Retinal pigment epithelial cell (primary cell): ENCODE results near the gene FAM240A.

ENCODE experiments used
- DNase-seq: peaks from one replicate; pipeline ENCODE4 v3.0.0-alpha.2; 2010; ENCODE audit warnings: low read depth
- H3K4me3 ChIP-seq: 2 replicates; pipeline ENCODE4 v1.5.1; 2011; ENCODE audit warnings: mild to moderate bottlenecking, low read length, control low read depth, moderate library complexity
- TF ChIP-seq, protein P1 (sequence below): conservative IDR thresholded peaks from 2 replicates; pipeline ENCODE4 v1.5.1; 2011; ENCODE audit warnings: low read depth, low read length, control low read depth, inconsistent platforms

The FAM240A gene

DNA sequence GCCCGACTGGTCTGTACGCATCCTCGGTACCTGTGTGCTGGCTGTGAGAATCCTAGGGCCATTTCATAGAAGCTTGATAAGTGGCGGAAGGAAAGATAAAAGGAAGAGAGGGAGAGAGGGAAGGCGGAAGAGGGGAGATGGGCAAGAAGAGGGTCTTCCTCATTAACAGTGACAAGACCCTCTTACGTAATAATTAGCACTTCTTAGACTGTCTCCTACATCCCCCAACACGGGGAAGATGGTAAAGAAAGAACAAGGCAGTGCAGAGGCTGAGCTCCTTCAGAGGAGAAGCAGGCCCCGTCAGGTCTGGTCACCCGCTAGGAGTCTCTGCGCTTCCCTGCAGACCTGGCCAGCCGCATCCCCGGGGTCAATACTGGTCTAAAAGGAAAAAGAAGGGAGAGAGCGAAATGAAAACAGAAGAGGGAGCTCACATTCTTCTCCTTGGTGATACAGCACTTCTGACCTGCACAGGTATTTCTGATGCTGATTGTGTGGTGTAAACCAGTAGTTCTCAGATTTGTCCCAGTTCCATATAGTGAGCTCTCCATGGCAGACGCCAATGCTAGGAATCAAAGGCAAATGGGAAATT lies 19.0 kb upstream of the FAM240A start:
- no peak for DNase-seq
- H3K4me3 ChIP-seq = no peak overlapping the region
- TF ChIP-seq, protein P1, sequence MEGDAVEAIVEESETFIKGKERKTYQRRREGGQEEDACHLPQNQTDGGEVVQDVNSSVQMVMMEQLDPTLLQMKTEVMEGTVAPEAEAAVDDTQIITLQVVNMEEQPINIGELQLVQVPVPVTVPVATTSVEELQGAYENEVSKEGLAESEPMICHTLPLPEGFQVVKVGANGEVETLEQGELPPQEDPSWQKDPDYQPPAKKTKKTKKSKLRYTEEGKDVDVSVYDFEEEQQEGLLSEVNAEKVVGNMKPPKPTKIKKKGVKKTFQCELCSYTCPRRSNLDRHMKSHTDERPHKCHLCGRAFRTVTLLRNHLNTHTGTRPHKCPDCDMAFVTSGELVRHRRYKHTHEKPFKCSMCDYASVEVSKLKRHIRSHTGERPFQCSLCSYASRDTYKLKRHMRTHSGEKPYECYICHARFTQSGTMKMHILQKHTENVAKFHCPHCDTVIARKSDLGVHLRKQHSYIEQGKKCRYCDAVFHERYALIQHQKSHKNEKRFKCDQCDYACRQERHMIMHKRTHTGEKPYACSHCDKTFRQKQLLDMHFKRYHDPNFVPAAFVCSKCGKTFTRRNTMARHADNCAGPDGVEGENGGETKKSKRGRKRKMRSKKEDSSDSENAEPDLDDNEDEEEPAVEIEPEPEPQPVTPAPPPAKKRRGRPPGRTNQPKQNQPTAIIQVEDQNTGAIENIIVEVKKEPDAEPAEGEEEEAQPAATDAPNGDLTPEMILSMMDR = no peak

DNA sequence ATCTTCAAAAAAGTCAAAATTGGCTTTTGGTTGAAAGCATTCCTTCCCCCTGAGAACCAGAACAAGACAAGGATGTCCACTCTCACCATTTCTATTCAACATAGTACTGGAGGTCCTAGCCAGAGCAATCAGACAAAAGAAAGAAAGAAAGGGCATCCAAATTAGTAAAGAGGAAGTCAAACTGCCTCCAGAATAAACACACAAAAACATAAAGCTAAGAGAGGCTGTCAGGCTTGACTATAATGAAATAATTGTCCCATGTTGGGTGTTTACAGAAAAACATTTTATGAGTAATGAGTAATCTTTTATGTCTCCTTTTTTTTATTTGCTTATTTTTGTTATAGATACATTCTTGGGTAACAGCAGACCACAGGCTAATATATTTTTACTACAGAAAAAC lies 18.3 kb upstream of the FAM240A start:
- no peak overlapping the region for H3K4me3 ChIP-seq
- no peak for DNase-seq
- TF ChIP-seq, protein P1 = no peak

DNA sequence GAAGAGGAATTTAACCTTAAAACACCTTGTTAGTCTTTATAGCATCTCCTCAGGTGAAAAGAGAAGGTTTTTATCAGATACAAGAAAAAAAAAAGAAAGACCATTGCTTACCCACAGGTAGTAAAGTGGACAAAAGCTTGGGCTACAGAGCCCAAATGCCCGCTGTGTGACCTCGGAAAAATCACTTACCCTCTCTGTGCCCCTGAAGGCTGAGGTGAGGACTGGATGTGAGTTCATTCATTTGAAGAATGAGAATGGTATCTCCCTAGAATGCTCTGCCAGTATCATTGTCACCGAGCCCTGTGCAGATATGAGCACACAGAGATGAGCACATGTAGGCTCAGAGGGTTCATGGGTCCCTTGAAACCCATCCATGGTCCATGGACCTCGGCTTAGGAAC lies 17.6 kb upstream of the FAM240A start:
- no peak for DNase-seq
- TF ChIP-seq, protein P1 = no peak
- H3K4me3 ChIP-seq = no peak overlapping the region

DNA sequence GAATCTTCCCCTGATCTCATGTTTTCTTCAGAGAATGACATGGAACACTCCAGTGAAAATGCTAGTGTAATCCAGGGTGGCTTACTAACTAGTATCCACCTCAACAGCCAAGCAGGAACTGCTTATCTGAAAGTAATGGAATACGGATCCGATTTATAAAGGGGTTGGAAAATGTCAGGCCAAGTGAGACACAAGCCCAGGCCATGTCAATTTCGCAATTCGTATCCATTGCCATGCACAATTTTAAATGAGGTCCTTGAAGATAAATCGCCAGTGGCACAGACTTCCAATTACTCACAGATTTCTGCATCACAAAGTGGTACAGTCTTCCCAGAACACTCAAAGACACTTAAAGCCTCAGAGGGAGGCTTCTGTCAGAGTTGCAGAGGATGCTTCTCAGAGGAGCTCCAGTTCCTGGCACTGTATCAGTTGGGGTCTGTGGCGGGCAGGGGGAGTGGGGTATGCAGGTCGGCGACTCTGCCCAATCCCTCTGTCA lies 16.5 kb upstream of the FAM240A start:
- no peak overlapping the region for H3K4me3 ChIP-seq
- TF ChIP-seq, protein P1 = no peak
- no peak for DNase-seq

DNA sequence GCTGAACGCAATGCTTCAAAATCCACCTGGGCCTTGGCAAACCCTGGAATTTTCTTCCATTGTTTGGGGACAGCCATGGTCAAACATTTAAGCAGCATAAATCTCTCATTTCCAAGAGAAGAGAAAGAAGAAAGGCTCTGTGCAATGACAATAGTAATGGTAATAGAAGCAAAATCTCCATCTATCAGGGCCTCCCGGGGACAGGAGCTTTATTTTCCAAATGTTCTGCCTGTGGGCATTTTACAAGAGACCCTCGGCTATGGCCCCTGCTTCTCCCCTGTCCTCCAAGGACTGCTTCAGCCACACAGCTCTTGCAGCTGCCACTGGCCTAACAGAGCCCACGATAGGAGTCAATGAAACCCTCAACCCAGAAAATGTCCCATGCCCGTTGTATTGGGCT lies 12.7 kb upstream of the FAM240A start:
- TF ChIP-seq, protein P1 = no peak
- DNase-seq = no peak
- no peak overlapping the region for H3K4me3 ChIP-seq

DNA sequence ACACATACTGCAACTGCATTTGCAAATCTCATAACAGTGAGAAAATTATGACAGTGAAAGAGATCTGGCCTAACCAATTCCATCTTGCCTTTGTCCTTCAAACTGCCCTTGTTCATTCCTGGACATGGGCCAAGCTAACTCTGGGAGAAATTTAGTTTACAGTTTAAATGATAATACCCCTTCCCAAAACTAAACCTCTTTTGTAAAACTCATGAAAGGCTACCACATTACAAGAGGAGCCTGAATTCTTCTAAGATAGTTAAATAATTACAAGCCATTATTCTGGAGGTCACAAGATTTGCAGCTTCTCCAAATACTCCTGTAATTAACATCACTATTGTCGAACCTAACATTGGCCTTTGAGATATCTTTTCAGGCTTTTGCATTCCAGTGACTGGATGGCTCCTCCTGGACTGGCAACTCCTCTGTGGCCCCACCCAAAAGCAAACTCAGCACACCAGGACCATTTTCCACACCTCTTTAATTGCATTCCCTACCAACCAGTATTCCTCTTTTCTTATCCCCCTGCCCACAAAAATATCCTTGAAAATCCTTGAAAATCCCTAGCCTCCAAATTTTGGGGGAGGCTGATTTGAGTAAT lies 8.8 kb upstream of the FAM240A start:
- TF ChIP-seq, protein P1 = no peak
- no peak for DNase-seq
- H3K4me3 ChIP-seq = no peak overlapping the region

DNA sequence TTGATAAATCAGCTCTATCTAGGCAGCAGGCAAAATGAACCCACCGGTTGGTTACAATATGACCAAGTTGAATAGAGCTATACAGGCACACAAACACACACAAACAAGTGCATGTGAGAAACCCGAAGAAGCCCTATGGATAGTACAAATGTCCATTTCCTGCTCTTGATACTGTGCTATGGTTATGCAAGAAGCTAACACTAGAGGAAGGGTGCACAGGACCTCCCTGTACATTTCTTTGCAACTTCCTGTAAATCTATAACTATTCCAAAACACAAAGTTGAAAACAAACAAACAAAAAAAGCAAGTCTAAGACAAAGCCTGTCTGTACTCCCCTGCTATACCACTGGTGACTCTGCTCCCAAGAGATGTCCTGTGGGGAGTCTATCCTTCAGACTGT lies 8.2 kb upstream of the FAM240A start:
- no peak for DNase-seq
- H3K4me3 ChIP-seq = no peak overlapping the region
- TF ChIP-seq, protein P1 = no peak
